Endothelial cell of umbilical vein (primary cell): ENCODE results near the gene MEGF11. TPM values are rescaled to one million over a fixed set of nuclear protein-coding genes. Genes with fewer than 3 reads are reported as not detected.

ENCODE experiments used
- BruUV-seq: library from RNA; stranded (reverse); fragments of 400-500 nt; replicated peaks from 2 replicates; lab custom pipeline; 2021; lab: Mats Ljungman, UMichigan
- CTCF ChIA-PET: fragments of 300-600, 350-600 bp; sonication (Branson Sonifier 250); formaldehyde crosslinking; loops from one replicate; lab custom pipeline; 2021; ENCODE audit warnings: antibody characterized with exemption, inconsistent platforms; lab: Charles Lee
- POLR2A ChIA-PET: fragments of 300-600, 350-600 bp; sonication (Branson Sonifier 250); formaldehyde crosslinking; loops from one replicate; lab custom pipeline; 2021; ENCODE audit warnings: antibody characterized with exemption, inconsistent platforms; lab: Charles Lee
- DNase-seq: peaks from one replicate; pipeline ENCODE4 v3.0.0-alpha.2; 2011; ENCODE audit warnings: low read depth, low spot score
- FAIRE-seq: peaks from 2 replicates; lab custom pipeline; 2011; peaks lifted over from hg19 to GRCh38; lab: Jason Lieb, UNC
- H2AFZ ChIP-seq: 2 replicates; pipeline ENCODE4 v1.6.0; 2012; ENCODE audit warnings: low read depth, low read length, control low read depth, inconsistent platforms
- H3K27ac ChIP-seq: 2 replicates; pipeline ENCODE4 v1.5.1; 2011; ENCODE audit warnings: low read depth, mild to moderate bottlenecking, control low read depth, low read length, moderate library complexity; ENCODE audit not compliant: insufficient read depth
- H3K27me3 ChIP-seq, 2 experiments: 2 replicates each; pipeline versions ENCODE4 v1.6.0 to v1.6.1; 2011; ENCODE audit warnings: low read length in 2 of 2, mixed read lengths in 1 of 2; ENCODE audit not compliant: control insufficient read depth in 2 of 2, insufficient read depth in 2 of 2
- H3K36me3 ChIP-seq, 2 experiments: 2 replicates in 1 of 2; 3 replicates in 1 of 2; pipeline ENCODE4 v1.5.1; 2011; ENCODE audit warnings: low read length in 2 of 2, mild to moderate bottlenecking in 1 of 2, moderate library complexity in 1 of 2; ENCODE audit not compliant: control insufficient read depth in 2 of 2, insufficient read depth in 2 of 2; ENCODE audit errors: extremely low read depth in 1 of 2
- H3K4me1 ChIP-seq: 3 replicates; pipeline ENCODE4 v1.5.1; 2011; ENCODE audit warnings: mild to moderate bottlenecking, low read length; ENCODE audit not compliant: control insufficient read depth, insufficient read depth; ENCODE audit errors: extremely low read depth
- H3K4me2 ChIP-seq: 2 replicates; pipeline ENCODE4 v1.6.1; 2011; ENCODE audit warnings: low read length, control low read depth, mixed read lengths; ENCODE audit not compliant: insufficient read depth
- H3K4me3 ChIP-seq, 3 experiments: fragments of 200-600 bp in 1 of 3; sonication (generic), shearing (Covaris generic) in 1 of 3; replicated peaks in 1 of 3; 2 replicates each; pipeline ENCODE4 v1.5.1; 2011 to 2016; ENCODE audit warnings: control low read depth in 3 of 3, low read length in 3 of 3, mild to moderate bottlenecking in 2 of 3, inconsistent platforms in 1 of 3, low read depth in 1 of 3, moderate library complexity in 1 of 3; ENCODE audit not compliant: insufficient read depth in 1 of 3
- H3K79me2 ChIP-seq: 2 replicates; pipeline ENCODE4 v1.6.0; 2012; ENCODE audit warnings: low read length, inconsistent platforms; ENCODE audit not compliant: control insufficient read depth, insufficient read depth
- H3K9ac ChIP-seq: replicated peaks from 2 replicates; pipeline ENCODE3; 2011; ENCODE audit warnings: low read length, control low read depth; ENCODE audit not compliant: insufficient read depth; ENCODE audit errors: extremely low read depth
- H3K9me1 ChIP-seq: replicated peaks from 3 replicates; pipeline ENCODE4 v1.6.0; 2011; ENCODE audit warnings: mild to moderate bottlenecking, low read length; ENCODE audit not compliant: control insufficient read depth, insufficient read depth; ENCODE audit errors: extremely low read depth
- H3K9me3 ChIP-seq: replicated peaks from 2 replicates; pipeline ENCODE4 v1.5.1; 2012; ENCODE audit warnings: low read length, inconsistent platforms; ENCODE audit not compliant: control insufficient read depth, insufficient read depth
- H4K20me1 ChIP-seq: replicated peaks from 2 replicates; pipeline ENCODE3; 2011; ENCODE audit warnings: mild to moderate bottlenecking, low read length; ENCODE audit not compliant: control insufficient read depth, insufficient read depth; ENCODE audit errors: extremely low read depth
- EZH2 ChIP-seq: IDR thresholded peaks from 2 replicates; pipeline ENCODE4 v1.6.1; 2012; ENCODE audit warnings: borderline replicate concordance, low read depth, mild to moderate bottlenecking, moderate library complexity, low read length, inconsistent platforms; ENCODE audit not compliant: severe bottlenecking
- FOS ChIP-seq: IDR thresholded peaks from 2 replicates; pipeline ENCODE4 v1.6.1; 2011; ENCODE audit warnings: mild to moderate bottlenecking, low read length, moderate library complexity, borderline replicate concordance; ENCODE audit not compliant: insufficient read depth
- GATA2 ChIP-seq: IDR thresholded peaks from 2 replicates; pipeline ENCODE4 v1.7.0; 2011; ENCODE audit warnings: low read depth, mild to moderate bottlenecking, moderate library complexity, mixed read lengths, low read length; ENCODE audit not compliant: insufficient read length, insufficient read depth
- JUN ChIP-seq: IDR thresholded peaks from 2 replicates; pipeline ENCODE4 v1.6.1; 2011; ENCODE audit warnings: borderline replicate concordance, low read depth; ENCODE audit not compliant: insufficient read length, insufficient read depth
- MYC ChIP-seq: IDR thresholded peaks from one replicate; pipeline ENCODE4 v1.6.1; 2011; ENCODE audit warnings: mild to moderate bottlenecking, low read depth, low read length
- POLR2A ChIP-seq: IDR thresholded peaks from 2 replicates; pipeline ENCODE4 v1.6.1; 2012; ENCODE audit warnings: low read depth, mild to moderate bottlenecking, control low read depth, low read length
- POLR2AphosphoS5 ChIP-seq: IDR thresholded peaks from 2 replicates; pipeline ENCODE4 v1.6.1; 2012; ENCODE audit warnings: low read depth, mild to moderate bottlenecking, control low read depth, low read length, moderate library complexity; ENCODE audit not compliant: insufficient read depth
- dilution Hi-C: fragments of 300-500 bp; cut with MboI; formaldehyde crosslinking; loops from one replicate; pipeline ENCODE4 v1.15.0; 2019; ENCODE audit warnings: low sequenced_read_pairs; ENCODE audit not compliant: extremely low pct_ligation_motif_present
- intact Hi-C: fragments of 100-400 bp; cut with micrococcal nuclease; formaldehyde crosslinking; loops from one replicate; pipeline ENCODE4 v1.10.0; 2022
- polyA plus RNA-seq, 4 experiments: library from polyadenylated mRNA; depleted of rRNA in 3 of 4; stranded (reverse) in 3 of 4; unstranded in 1 of 4; fragments of >200 nt; gene quantifications; 2 replicates each; pipeline versions ENCODE4 v1.2.1 to v1.2.3, GENCODE V29; 2011 to 2012; ENCODE audit warnings: missing spikeins in 1 of 4
- total RNA-seq: library from RNA; stranded (reverse); gene quantifications from 2 replicates; pipeline ENCODE4 v1.2.3, GENCODE V29; 2021
- TF ChIP-seq, protein P1 (sequence below): IDR thresholded peaks from 2 replicates; pipeline ENCODE4 v1.6.1; 2011; ENCODE audit not compliant: insufficient read depth, insufficient read length
- TF ChIP-seq, protein P2 (sequence below), 2 donors: IDR thresholded peaks; 1 replicate in 1 of 2; 2 replicates in 1 of 2; pipeline ENCODE4 v1.5.1; 2011; ENCODE audit warnings: low read length in 2 of 2, mild to moderate bottlenecking in 2 of 2, moderate library complexity in 2 of 2, control low read depth in 1 of 2, inconsistent platforms in 1 of 2, low read depth in 1 of 2; ENCODE audit not compliant: insufficient read depth in 1 of 2; ENCODE audit errors: extremely low read depth in 1 of 2

MEGF11 gene
- total and polyA plus RNA-seq, 2 donors (not counting 3 experiments of a cell fraction or from before 2014, with no cell fraction given), result not detected

DNA sequence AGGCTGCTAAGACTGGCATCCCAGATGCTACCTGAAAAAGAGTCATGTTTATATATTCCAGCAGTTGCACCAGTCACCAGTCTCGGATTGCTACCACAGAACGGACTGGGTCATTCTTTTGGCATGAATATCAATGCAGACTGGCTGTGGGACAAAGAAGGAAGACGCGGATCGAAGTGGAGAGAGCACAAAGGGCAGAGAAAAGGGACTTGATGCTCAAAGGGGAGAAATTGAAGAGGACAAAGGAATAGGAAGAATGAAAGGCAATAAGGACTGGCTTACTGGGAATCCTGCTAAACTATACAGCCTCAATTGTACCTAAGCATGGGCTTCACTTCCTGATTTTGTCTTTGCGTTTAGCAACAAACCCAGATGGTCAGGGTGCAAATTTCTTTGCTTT, 24.5 kb upstream of the MEGF11 start:
- no peaks in the 10 kb centered on the region for H3K9me3 ChIP-seq
- H3K27me3 ChIP-seq, result peaks cover 4 to 5% of the 10 kb centered on the region in 2 experiments
- no peak for TF ChIP-seq FOS
- no peak for TF ChIP-seq POLR2A
- no peak for TF ChIP-seq POLR2AphosphoS5
- TF ChIP-seq, protein P1, sequence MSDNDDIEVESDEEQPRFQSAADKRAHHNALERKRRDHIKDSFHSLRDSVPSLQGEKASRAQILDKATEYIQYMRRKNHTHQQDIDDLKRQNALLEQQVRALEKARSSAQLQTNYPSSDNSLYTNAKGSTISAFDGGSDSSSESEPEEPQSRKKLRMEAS, result no peak
- TF ChIP-seq, protein P2, sequence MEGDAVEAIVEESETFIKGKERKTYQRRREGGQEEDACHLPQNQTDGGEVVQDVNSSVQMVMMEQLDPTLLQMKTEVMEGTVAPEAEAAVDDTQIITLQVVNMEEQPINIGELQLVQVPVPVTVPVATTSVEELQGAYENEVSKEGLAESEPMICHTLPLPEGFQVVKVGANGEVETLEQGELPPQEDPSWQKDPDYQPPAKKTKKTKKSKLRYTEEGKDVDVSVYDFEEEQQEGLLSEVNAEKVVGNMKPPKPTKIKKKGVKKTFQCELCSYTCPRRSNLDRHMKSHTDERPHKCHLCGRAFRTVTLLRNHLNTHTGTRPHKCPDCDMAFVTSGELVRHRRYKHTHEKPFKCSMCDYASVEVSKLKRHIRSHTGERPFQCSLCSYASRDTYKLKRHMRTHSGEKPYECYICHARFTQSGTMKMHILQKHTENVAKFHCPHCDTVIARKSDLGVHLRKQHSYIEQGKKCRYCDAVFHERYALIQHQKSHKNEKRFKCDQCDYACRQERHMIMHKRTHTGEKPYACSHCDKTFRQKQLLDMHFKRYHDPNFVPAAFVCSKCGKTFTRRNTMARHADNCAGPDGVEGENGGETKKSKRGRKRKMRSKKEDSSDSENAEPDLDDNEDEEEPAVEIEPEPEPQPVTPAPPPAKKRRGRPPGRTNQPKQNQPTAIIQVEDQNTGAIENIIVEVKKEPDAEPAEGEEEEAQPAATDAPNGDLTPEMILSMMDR (IDR thresholded peaks at IDR 0.05; ENCODE audit: extremely low read depth in 1 of 2, insufficient read depth in 1 of 2, low read depth in 1 of 2, low read length in 2 of 2), result no peak
- TF ChIP-seq GATA2, result no peak
- TF ChIP-seq JUN, result no peak
- no peak for TF ChIP-seq EZH2
- TF ChIP-seq MYC, result no peak
- no peaks in the 10 kb centered on the region for H3K79me2 ChIP-seq
- no peaks in the 10 kb centered on the region for H3K36me3 ChIP-seq
- H3K9ac ChIP-seq, result no peak overlapping the region
- ChIA-PET POLR2A (no interaction called here), CTCF (no interaction called here)
- H2AFZ ChIP-seq, result no peak overlapping the region
- no TSS peak for BruUV-seq
- no peak for FAIRE-seq
- no peaks in the 10 kb centered on the region for H3K9me1 ChIP-seq
- no peak for DNase-seq
- no peaks in the 10 kb centered on the region for H4K20me1 ChIP-seq
- dilution Hi-C loops (no loop called here), intact Hi-C loops (no loop called here)
- no peak overlapping the region for H3K4me2 ChIP-seq
- H3K27ac ChIP-seq, result no peak overlapping the region
- no peaks in the 10 kb centered on the region for H3K4me1 ChIP-seq
- no peak overlapping the region for H3K4me3 ChIP-seq
